ENCODE data around the gene RBMXL3. TPM values are rescaled to one million over a fixed set of nuclear protein-coding genes. Genes with fewer than 3 reads are reported as not detected.

The RBMXL3 gene
- total RNA-seq, 1 experiment from 2014 or later = not detected

- intact Hi-C loops (cut with micrococcal nuclease; ENCODE audit: unreplicated experiment) = no loop called here
- Histone ChIP-seq H4K20me1 (ENCODE audit: insufficient read depth) (no peaks in the 10 kb centered on the region), H3K27ac (no peak overlapping the region), H3K4me1 (replicated peaks; ENCODE audit: insufficient read depth) (no peaks in the 10 kb centered on the region), H2AFZ (no peak overlapping the region), H3K36me3 (ENCODE audit: low read depth) (no peaks in the 10 kb centered on the region), H3K79me2 (ENCODE audit: low read depth) (no peaks in the 10 kb centered on the region), H3K27me3 (ENCODE audit: insufficient read depth, low read depth) (no peaks in the 10 kb centered on the region), H3K4me3 (no peak overlapping the region), H3K9me3 (ENCODE audit: insufficient read depth, low read depth) (no peaks in the 10 kb centered on the region), H3K4me2 (no peak overlapping the region), H3K9me2 (ENCODE audit: insufficient read depth) (no peaks in the 10 kb centered on the region), H3F3A (ENCODE audit: insufficient read depth, low read depth) (no peaks in the 10 kb centered on the region)
- TF ChIP-seq CTCF (conservative IDR thresholded peaks at IDR 0.05) (no peak), EZH2 (IDR thresholded peaks at IDR 0.05; ENCODE audit: low read depth) (no peak)
- POLR2A ChIA-PET (ENCODE audit: unreplicated experiment) = no interaction called here
- BruUV-seq (replicated peaks) = no TSS peak
- DNase-seq = no peak
- CTCF ChIA-PET = no interaction called here
Observed at GRCh38 chrX:115190636-115191489, 1.7 kb downstream of the RBMXL3 start.

GRCh38 chrX:115191490-115192243 lies 2.5 kb downstream of the RBMXL3 start:
- Histone ChIP-seq H3K27me3 (ENCODE audit: insufficient read depth, low read depth) (no peaks in the 10 kb centered on the region), H3K4me3 (no peak overlapping the region), H4K20me1 (ENCODE audit: insufficient read depth) (no peaks in the 10 kb centered on the region), H2AFZ (no peak overlapping the region), H3F3A (ENCODE audit: insufficient read depth, low read depth) (no peaks in the 10 kb centered on the region), H3K4me2 (no peak overlapping the region), H3K27ac (no peak overlapping the region), H3K4me1 (replicated peaks; ENCODE audit: insufficient read depth) (no peaks in the 10 kb centered on the region), H3K36me3 (ENCODE audit: low read depth) (no peaks in the 10 kb centered on the region), H3K9me2 (ENCODE audit: insufficient read depth) (no peaks in the 10 kb centered on the region), H3K79me2 (ENCODE audit: low read depth) (no peaks in the 10 kb centered on the region), H3K9me3 (ENCODE audit: insufficient read depth, low read depth) (no peaks in the 10 kb centered on the region)
- BruUV-seq (replicated peaks) = no TSS peak
- ChIA-PET POLR2A (ENCODE audit: unreplicated experiment) (no interaction called here), CTCF (no interaction called here)
- intact Hi-C loops (cut with micrococcal nuclease; ENCODE audit: unreplicated experiment) = no loop called here
- no peak for DNase-seq
- TF ChIP-seq CTCF (conservative IDR thresholded peaks at IDR 0.05) (no peak), EZH2 (IDR thresholded peaks at IDR 0.05; ENCODE audit: low read depth) (no peak)

GRCh38 chrX:115192244-115192700 lies 3.1 kb downstream of the RBMXL3 start:
- ChIA-PET POLR2A (ENCODE audit: unreplicated experiment) (no interaction called here), CTCF (no interaction called here)
- Histone ChIP-seq H4K20me1 (ENCODE audit: insufficient read depth) (no peaks in the 10 kb centered on the region), H3K27me3 (ENCODE audit: insufficient read depth, low read depth) (no peaks in the 10 kb centered on the region), H3K9me3 (ENCODE audit: insufficient read depth, low read depth) (no peaks in the 10 kb centered on the region), H2AFZ (no peak overlapping the region), H3F3A (ENCODE audit: insufficient read depth, low read depth) (no peaks in the 10 kb centered on the region), H3K79me2 (ENCODE audit: low read depth) (no peaks in the 10 kb centered on the region), H3K27ac (no peak overlapping the region), H3K4me2 (no peak overlapping the region), H3K9me2 (ENCODE audit: insufficient read depth) (no peaks in the 10 kb centered on the region), H3K4me3 (no peak overlapping the region), H3K4me1 (replicated peaks; ENCODE audit: insufficient read depth) (no peaks in the 10 kb centered on the region), H3K36me3 (ENCODE audit: low read depth) (no peaks in the 10 kb centered on the region)
- TF ChIP-seq CTCF (conservative IDR thresholded peaks at IDR 0.05) (no peak), EZH2 (IDR thresholded peaks at IDR 0.05; ENCODE audit: low read depth) (no peak)
- intact Hi-C loops (cut with micrococcal nuclease; ENCODE audit: unreplicated experiment) = no loop called here
- DNase-seq = no peak
- BruUV-seq (replicated peaks) = no TSS peak
